ENCODE data around the gene WDR62.

The WDR62 gene

GRCh38 chr19:36054733-36055686 is at the start of gene WDR62:
Gene WDR62, plus strand, starts transcription at chr19:36054897. Its CDS starts 75 bp downstream, at chr19:36054972.
- DNase-seq (ENCODE audit: low read depth in 2 of 2): peak; percentile 93 to 94

DNA sequence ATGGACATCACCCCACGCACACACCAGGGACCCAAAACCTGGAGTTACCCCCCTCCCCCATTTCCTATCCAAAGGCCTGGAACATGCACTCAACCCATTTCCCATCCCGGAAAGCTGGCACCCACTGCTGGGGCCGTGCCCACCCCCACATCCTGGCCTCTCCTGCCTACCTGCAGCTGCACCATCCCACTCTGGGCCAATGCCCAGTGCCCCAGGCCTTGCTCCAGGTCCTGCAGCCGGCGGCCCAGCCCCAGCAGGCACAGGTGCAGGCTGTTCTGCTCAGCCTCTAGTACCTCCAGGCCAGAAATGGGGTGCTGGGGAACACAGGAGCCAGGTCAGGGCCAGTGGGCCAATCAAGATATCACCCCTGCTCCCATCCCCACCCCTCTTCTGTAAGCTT is 47.7 kb upstream of the WDR62 start:
- DNase-seq (ENCODE audit: low read depth in 2 of 2): no peak

- DNase-seq (ENCODE audit: low read depth in 2 of 2): no peak
These were observed 46.2 kb upstream of the WDR62 start, which contains the start of gene SYNE4 for GRCh38 chr19:36008336-36008978. Gene SYNE4, minus strand, starts transcription at chr19:36008813. Its CDS starts 132 bp downstream, at chr19:36008681.

DNA sequence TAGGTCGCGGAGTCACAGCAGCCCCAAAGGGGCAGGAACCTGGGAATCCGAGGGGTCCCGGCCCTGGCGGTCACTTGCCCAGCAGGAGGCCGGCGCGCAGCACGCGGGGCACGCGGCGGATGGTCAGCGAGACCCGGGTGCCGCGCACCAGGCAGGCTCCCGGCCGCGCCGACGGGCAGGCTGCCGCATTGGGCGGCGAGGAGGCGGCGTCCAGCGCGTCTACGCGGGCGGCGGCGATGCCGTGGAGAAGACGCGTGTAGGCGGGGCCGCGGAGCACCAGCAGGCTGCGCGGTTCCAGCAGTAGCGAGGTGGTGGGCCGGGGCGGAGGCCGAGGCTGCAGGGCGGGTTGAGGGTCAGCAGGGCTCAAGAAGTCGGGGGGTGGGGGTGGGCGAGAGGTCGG is 45.5 kb upstream of the WDR62 start:
- peak in 1 of 2 donors; percentile 53 for DNase-seq (ENCODE audit: low read depth in 2 of 2)

DNA sequence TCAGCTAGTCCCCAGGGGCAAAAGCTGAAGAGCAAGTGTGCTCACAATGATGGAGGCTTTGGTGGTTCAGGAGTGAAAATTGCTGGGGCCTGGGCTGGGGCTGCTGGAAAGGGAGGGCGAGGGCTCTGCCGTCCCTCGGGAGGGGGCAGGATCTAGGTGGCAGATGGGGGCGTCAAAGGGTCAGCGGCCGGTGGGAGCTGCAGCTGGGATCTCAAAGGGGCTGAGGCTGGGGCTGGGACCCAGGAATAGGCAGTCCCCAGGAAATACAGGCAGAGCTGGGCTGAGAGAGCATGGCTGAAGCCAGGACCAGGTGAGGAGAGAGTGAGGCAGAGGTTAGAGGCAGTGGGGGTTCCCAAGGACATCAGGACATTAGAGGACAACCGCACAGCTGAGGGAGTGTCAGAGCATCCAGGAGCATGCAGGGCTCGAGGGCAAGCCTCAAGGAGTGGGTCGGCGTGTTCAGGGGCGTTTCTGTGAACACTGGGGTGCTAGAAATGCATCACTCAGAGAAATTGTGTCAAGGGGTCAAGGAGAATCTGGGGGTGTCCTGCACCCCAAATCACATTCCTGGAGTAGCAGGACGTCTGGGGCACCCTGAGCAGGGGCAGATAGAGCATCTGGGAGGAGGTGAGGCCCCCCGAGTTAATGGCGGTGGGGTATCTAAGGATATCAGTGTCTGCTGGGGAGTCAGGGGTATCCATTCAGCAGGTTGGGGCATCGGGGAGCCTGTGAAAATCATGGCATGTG is 44.9 kb upstream of the WDR62 start:
- DNase-seq (ENCODE audit: low read depth in 2 of 2): no peak

DNA sequence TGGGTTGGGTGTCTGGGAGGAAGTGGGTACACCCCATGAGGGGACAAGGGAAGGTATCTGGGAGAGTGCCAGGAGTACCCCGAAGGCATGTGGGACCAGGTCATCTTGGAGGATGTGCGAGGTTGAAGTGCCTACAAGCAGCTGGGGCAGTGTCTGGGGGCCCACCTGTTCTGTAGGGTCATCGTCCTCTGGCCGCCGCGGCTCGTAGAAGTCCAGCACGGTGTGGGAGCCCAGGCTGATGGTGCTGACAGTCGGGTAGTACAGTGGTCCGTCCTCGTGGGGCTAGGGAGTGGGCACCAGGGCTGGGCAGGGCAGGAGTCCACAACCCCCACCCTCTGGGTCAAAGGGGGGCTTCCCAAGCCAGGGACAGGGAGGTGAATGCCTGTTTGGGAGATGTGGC is 44.3 kb upstream of the WDR62 start:
- no peak for DNase-seq (ENCODE audit: low read depth in 2 of 2)

DNA sequence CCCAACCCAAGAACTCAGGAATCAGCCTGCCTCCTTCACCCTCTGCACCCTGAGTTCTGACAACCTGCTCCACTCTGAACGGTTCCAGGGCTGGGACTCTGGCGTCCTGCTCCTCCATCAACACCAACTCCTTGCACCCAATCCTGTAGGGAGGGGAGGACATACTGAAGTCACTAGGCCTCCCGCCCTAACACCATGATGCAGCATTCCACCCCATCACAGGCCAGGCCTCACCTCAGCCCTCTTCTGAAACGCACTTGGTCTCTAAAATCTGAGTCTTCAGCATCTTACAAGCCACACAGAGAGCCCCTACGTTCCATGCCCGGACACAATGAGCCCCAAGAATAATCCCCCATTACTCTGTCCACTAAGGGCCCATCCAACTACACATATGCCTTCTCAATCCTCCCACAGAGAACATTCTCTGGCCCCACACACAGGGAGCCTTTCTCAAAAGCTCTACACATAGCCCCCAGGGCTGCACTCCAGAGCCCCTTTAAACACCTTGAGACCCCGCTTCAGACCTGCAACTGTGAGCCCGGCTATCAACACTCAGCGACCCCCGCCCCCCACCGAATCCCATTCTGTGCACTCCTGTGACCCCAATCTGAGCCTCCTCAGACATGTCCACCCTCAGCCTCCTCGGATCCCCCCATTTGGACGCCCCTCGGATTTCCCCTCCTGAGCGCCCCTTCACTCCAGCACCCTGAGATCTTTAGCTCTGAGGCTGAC is 41.3 kb upstream of the WDR62 start:
- DNase-seq (ENCODE audit: low read depth in 2 of 2): no peak

DNA sequence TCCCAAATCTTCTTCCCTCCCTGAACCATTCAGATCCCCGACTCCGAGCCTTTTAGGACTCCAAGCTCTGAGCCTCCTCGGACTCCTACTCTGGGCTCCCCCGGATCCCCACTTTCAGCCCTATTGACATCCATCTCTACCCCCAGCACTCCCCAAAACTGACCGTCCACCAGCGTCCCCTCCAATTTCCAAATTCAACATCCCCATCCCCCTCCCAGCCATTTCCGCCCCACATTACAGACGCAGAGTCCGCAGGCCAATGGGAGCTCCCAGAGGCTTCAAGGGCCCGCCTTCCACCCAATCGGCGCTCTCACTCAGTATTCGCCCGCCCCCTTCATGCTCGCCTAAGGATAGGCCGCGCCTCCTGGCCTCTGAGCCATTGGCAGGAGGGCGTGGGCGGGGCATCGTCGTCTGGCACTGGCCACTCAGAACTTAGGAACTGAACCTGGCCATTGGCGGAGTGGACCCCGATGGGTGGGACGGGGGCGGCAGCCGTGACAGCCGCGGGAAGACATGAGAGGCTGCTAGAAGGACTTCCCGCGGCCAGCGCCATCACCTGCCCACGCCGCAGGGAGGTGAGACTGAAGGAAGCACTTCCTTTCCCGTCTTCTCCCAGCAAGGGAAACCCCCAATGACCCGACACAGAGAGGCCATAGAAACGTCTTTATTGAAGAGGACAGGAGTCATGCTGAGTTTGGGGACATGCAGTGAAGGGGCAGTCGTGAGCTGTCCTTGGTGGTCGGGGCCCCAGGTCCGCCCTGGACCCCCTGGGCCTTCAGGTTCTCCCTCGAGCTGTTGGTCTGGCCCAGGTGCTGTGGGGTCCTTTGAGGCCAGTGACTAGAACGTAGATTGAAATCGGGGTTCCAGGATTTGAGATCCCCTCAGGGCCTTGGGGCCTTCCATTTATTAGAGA is 40.4 kb upstream of the WDR62 start, which contains the start of gene ALKBH6:
Gene ALKBH6 (minus strand): TSS at position 202 of the 913 bp plus-strand sequence. CDS start 816 bp downstream, outside the sequence.
- DNase-seq (ENCODE audit: low read depth in 2 of 2): peak; percentile 98 to 99

- no peak for DNase-seq (ENCODE audit: low read depth in 2 of 2)
These were observed 35.5 kb upstream of the WDR62 start for GRCh38 chr19:36019061-36019670.

DNA sequence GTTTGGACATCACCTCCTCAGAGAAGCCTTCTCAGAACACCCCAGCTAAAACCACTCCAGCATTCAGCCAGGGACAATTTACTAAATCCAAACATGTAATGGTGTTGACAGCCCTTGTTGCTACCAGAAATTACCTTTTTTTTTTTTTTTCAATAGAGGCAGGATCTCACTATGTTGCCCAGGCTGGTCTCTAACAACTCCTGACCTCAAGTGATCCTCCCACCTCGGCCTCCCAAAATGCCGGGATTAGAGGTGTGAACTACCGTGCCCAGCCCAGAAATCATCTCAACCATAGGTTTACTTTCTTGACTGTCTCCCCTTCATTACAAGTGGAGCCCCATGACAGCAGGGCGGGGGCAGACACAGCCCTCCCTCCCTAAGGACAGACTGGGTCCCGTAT is 31.3 kb upstream of the WDR62 start:
- no peak for DNase-seq (ENCODE audit: low read depth in 2 of 2)

GRCh38 chr19:36025541-36025940 is 29.2 kb upstream of the WDR62 start:
- no peak for DNase-seq (ENCODE audit: low read depth in 2 of 2)

GRCh38 chr19:36026091-36026876 is 28.4 kb upstream of the WDR62 start:
- DNase-seq (ENCODE audit: low read depth in 2 of 2): no peak

- DNase-seq (ENCODE audit: low read depth in 2 of 2): no peak
These were observed 27.0 kb upstream of the WDR62 start for GRCh38 chr19:36027696-36028095.

DNA sequence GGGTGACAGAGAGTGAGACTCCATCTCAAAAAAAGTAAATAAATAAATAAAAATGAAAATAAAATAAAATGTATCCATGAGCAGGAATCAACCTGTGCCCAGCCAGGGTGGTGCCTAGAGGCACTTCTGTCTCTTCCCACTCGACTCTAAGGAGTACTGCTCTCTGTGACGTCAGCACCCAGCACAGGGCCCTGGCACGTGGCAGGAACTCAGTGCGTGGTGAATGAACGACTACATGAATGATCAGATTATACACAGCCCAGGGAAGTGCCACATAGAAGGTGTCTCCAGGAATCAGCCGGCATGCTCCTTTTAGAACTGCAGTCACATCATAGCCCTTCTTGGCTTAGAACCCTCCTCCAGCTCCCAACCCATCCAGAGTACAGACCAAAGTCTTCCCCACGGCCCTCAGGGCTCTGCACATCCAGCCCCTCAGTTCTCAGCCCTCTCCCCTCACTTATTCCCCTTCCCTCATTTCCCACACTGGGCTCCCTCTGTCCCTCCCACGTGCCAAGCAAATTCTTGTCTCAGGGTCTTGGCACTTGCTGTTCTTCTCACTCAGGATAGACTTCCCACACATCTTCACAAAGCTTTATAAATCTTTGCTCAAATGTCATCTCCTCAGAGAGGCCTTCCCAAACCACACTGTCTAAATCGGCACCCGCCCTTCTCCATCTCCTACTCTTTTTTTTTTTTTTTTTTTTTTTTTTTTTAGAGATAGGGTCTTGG is 26.2 kb upstream of the WDR62 start:
- DNase-seq (ENCODE audit: low read depth in 2 of 2): no peak

- no peak for DNase-seq (ENCODE audit: low read depth in 2 of 2)
These were observed 24.2 kb upstream of the WDR62 start for GRCh38 chr19:36030264-36031148.

GRCh38 chr19:36031308-36031707 is 23.4 kb upstream of the WDR62 start:
- DNase-seq (ENCODE audit: low read depth in 2 of 2): no peak
